Measurements from ENCODE around the gene UQCC2.

UQCC2 gene

GRCh38 chr6:33707771-33708170 is 3.7 kb downstream of the UQCC2 start:
- no peak for DNase-seq (ENCODE audit: low read depth in 2 of 2)

GRCh38 chr6:33705955-33706725 is 5.4 kb downstream of the UQCC2 start:
- no peak for DNase-seq (ENCODE audit: low read depth in 2 of 2)

GRCh38 chr6:33705268-33705885 is 6.1 kb downstream of the UQCC2 start:
- DNase-seq (ENCODE audit: low read depth in 2 of 2) = no peak

GRCh38 chr6:33704215-33705066 is 7.1 kb downstream of the UQCC2 start:
- DNase-seq (ENCODE audit: low read depth in 2 of 2) = no peak

GRCh38 chr6:33702345-33702977 is 9.0 kb downstream of the UQCC2 start:
- DNase-seq (ENCODE audit: low read depth in 2 of 2) = no peak

- DNase-seq (ENCODE audit: low read depth in 2 of 2) = peak; percentile 42 to 62
Measured at GRCh38 chr6:33700391-33701050, 11.0 kb downstream of the UQCC2 start.

- no peak for DNase-seq (ENCODE audit: low read depth in 2 of 2)
Measured at GRCh38 chr6:33699739-33700138, 11.8 kb downstream of the UQCC2 start.

- DNase-seq (ENCODE audit: low read depth in 2 of 2) = no peak
Measured at GRCh38 chr6:33699131-33699530, 12.4 kb downstream of the UQCC2 start.

GRCh38 chr6:33698494-33698893 is 13.0 kb downstream of the UQCC2 start:
- DNase-seq (ENCODE audit: low read depth in 2 of 2) = no peak

GRCh38 chr6:33697845-33698244 is 13.7 kb downstream of the UQCC2 start:
- no peak for DNase-seq (ENCODE audit: low read depth in 2 of 2)

- no peak for DNase-seq (ENCODE audit: low read depth in 2 of 2)
Measured at GRCh38 chr6:33696548-33697518, 14.7 kb downstream of the UQCC2 start.

- no peak for DNase-seq (ENCODE audit: low read depth in 2 of 2)
Measured at GRCh38 chr6:33696076-33696475, 15.4 kb downstream of the UQCC2 start.

GRCh38 chr6:33695451-33695887 is 16.0 kb downstream of the UQCC2 start:
- DNase-seq (ENCODE audit: low read depth in 2 of 2) = no peak

GRCh38 chr6:33694977-33695376 is 16.5 kb downstream of the UQCC2 start:
- no peak for DNase-seq (ENCODE audit: low read depth in 2 of 2)

- peak; percentile 59 to 75 for DNase-seq (ENCODE audit: low read depth in 2 of 2)
Measured at GRCh38 chr6:33694401-33694931, 17.0 kb downstream of the UQCC2 start.

GRCh38 chr6:33693186-33694105 is 18.1 kb downstream of the UQCC2 start:
- no peak for DNase-seq (ENCODE audit: low read depth in 2 of 2)

GRCh38 chr6:33692760-33693158 is 18.7 kb downstream of the UQCC2 start:
- peak in 1 of 2 experiments; percentile 55 for DNase-seq (ENCODE audit: low read depth in 2 of 2)

- no peak for DNase-seq (ENCODE audit: low read depth in 2 of 2)
Measured at GRCh38 chr6:33692078-33692759, 19.3 kb downstream of the UQCC2 start.
